ENCODE data around the gene ABLIM3. TPM values are rescaled to one million over a fixed set of nuclear protein-coding genes. Genes with fewer than 3 reads are reported as not detected.
A peak's percentile ranks its signal among the peaks of the same experiment; 100 is the strongest.

The ABLIM3 gene
- total and polyA plus RNA-seq, 9 of the 15 experiments (the other 6 are each of a cell fraction or from before 2014, with no cell fraction given), result 0.03 to 0.38 (median 0.11) TPM

DNA sequence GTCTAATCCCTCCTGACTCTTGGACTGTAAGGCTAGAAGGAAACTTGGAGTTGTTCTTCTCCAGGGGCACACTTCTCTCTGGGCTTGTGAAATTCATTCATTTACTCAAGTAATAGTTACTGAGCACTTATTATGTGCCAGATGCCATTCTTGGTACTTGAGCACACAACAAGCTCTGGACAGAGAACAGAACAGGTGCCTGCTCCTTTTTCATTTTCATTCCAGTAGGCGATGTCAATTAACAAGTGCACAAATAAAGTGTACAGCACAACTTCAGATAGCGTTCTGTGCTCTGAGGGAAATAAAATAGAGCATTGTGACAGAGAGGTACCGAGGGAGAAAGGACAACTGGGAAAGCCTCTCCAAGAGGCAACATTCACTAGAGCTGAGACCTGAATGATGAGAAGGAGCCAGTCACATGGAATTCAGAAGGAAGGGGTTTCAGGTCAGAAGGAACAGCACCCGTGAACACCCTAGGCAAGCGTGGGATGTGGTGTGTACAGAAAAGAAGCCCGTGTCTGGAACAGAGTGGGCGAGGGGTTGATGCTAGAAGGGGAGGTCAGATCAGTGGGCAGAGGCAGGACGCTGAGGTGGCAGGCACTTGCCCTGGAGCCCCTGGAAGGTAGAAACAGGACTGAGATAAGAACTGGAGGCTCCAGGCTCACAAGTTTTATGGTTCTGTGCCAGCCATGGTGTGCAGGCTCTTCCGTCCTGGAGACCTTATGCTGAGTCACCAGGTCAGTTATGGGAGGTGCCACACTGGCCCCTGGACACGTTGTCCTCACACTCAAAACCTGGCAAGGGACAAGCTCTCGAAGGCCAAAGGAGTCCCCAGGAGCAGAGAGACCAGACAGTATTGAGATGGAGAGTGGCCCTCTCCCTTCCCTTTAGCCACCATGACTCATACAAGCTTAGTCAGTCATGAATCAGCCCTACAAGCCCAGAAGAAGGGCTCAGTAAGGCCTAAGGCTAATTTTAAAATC, 7.2 kb upstream of the ABLIM3 start (continued):
- TF ChIP-seq CREB5 (CRISPR knock-in tag; IDR thresholded peaks at IDR 0.05) (no peak), ZC3H11A (IDR thresholded peaks at IDR 0.05; ENCODE audit: low read depth, low read length) (no peak), ZNF140 (CRISPR knock-in tag; IDR thresholded peaks at IDR 0.05) (no peak), SMARCE1 (IDR thresholded peaks at IDR 0.05) (peak; percentile 62; the same call in 1 of the 2 replicates), ZNF668 (CRISPR knock-in tag; IDR thresholded peaks at IDR 0.05) (no peak), POLR2A (conservative IDR thresholded peaks at IDR 0.05) (no peak), SIN3A (IDR thresholded peaks at IDR 0.05; ENCODE audit: borderline replicate concordance in 2 of 2, control insufficient read depth in 1 of 2, low read depth in 2 of 2, low read length in 2 of 2) (no peak), RAD21 (CRISPR knock-in tag; conservative IDR thresholded peaks at IDR 0.05 in 1 of 2, IDR thresholded peaks at IDR 0.05 in 1 of 2) (no peak), ZNF41 (CRISPR knock-in tag; conservative IDR thresholded peaks at IDR 0.05) (no peak), ZNF77 (CRISPR knock-in tag; IDR thresholded peaks at IDR 0.05) (no peak), EZH2 (IDR thresholded peaks at IDR 0.05; ENCODE audit: borderline replicate concordance, low read depth, low read length) (no peak), NONO (IDR thresholded peaks at IDR 0.05; ENCODE audit: low read depth in 2 of 2, low read length in 1 of 2) (no peak), E4F1 (CRISPR knock-in tag; IDR thresholded peaks at IDR 0.05; ENCODE audit: borderline replicate concordance) (no peak), PATZ1 (CRISPR knock-in tag; IDR thresholded peaks at IDR 0.05; ENCODE audit: borderline replicate concordance) (no peak)

Measured in K562 (cell line).